ENCODE results near the gene LMAN2L.
A peak's percentile ranks its signal among the peaks of the same experiment; 100 is the strongest.
"Not testable (repeated sequence)": the region's sequence is repeated elsewhere in the genome, so short reads cannot be mapped to it uniquely, and the experiment has no call there.

The LMAN2L gene

DNA sequence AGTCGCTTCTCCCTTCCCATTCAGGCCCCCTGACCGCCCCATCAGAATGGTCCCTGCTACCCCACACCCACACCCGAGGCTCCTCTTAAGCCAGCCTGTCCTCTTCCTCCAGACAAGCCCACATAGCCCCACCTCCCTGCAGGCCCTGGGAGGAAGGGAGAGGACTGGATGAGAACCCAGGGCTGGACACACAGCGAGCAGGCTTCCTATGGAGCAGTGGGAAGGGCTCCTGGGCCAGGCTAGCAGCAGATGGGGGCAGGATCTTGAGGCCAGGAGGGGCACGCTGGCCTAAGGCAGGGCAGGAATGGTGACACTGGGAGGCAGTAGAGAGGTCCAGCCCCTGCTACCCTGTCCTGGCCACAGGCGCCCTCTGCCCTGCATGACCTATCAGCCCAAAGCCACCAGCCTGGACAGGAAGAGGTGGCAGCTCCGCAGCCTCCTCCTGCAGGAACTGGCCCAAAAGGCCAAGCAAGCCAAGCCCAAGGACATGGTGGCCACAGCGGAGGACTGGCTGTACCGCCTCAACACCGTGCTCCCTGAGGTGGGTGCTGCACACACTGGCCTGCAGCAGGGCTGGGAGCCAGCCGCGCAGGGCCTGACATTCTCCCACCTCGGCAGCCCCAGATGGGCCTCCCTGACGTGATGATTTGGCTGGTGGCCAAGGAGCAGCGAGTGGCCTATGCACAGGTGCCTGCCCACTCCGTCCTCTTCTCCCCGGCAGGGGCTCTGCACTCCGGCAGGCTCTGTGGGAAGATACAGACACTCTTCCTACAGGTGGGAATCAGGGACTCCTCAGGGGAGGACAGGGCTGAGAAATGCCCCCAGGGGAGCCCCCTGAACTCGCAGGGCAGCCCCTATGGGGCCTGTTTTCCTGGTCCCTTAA is 54.0 kb downstream of the LMAN2L start:
- peak; percentile 38 for DNase-seq

GRCh38 chr2:96684883-96685576 is 54.8 kb downstream of the LMAN2L start:
- no peak for DNase-seq

DNA sequence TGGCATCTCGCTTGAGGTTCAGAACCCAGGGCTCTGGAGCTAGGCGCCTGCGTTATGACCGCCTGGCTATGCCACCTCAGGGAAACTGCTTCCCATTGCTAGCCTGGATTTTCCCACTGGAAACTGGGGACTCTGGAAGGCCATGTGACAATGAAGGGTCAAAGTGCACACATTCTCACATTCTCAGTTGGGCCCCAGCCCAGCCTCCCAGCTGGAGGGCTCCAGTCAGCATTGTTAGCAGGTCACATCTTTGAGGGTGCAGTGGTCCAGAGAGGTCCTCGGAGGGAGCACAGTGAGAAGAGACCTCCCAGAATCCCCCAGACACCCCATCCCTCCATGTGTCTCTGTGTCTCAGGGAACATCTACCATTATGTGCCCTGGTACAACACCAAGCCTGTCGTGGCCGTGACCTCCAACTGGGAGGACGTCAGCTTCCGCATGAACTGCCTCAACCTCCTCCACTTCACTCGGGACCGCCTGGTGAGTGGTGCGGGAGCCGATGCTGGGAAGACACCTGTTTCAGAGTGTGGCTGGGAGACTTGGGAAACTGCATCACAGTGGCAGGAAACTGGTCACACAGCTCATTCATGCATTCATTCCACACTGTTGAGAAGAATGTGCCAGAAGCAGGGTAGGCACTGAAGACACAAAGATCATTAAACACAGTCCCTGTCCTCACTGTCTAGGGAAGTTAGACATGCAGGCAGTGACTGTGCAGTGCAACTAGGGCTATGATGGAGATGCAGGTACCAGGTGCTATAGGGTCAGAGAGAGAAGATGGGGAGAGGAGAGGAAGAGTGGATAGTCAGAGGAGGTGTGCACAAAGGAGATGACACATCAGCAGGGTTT is 55.7 kb downstream of the LMAN2L start:
- DNase-seq: no peak

- DNase-seq: no peak
Measured at GRCh38 chr2:96683307-96683706, 56.6 kb downstream of the LMAN2L start.

GRCh38 chr2:96681540-96681939 is 58.3 kb downstream of the LMAN2L start:
- no peak for DNase-seq

- no peak for DNase-seq
Measured at GRCh38 chr2:96680561-96681141, 59.2 kb downstream of the LMAN2L start.

DNA sequence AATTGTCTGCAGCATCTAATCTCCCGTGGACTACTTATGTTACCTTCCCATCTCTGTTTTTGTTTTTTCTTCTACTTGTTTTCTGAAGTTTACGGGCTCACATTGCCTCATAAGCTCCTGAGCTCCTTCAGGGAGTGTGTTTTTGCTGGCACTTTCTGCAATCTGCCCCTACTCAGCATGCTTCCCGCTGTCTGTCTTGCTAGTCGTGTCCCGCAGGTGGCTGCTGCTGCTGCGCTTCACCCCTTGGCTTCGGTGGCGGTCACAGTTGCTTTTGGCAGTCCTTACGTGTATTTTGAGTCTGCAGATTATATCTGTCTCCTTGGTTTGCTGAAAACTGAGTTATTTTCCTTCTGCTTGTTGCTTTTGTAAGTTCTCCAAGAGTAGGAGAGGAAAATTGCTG is 60.0 kb downstream of the LMAN2L start:
- no peak for DNase-seq

DNA sequence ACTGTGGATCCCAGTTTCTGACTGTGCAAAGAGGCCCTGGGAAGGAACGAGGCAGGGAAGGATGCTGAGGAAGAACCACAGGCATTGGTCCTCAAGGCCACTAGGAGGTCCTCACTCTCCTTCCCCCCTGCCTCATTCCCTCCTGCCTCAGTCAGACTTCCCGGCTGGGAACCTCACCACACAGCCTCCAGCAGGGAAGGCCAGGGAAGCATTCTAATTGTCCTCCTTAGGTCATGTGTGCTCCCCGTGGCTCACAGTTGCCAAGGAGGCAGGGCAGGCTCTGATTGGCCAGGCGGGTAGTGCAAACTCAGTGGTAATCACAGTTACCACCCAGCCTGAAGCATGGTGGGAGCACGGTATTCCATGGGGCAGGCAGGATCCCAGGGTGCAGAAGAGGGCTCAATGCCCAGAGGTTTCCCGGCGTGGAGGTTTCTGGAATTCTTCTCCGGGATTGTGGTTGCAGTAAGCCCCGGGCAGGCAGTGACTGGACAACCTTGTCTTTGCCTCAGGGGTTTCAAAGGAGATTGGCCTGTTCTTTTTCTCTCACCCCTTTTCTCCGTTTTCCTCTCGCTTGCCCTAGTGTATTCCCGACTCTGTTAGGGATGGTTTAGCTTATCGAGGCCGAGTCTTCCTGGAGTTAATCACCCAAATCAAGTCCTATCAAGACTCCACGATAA is 70.2 kb downstream of the LMAN2L start:
- no peak for DNase-seq

DNA sequence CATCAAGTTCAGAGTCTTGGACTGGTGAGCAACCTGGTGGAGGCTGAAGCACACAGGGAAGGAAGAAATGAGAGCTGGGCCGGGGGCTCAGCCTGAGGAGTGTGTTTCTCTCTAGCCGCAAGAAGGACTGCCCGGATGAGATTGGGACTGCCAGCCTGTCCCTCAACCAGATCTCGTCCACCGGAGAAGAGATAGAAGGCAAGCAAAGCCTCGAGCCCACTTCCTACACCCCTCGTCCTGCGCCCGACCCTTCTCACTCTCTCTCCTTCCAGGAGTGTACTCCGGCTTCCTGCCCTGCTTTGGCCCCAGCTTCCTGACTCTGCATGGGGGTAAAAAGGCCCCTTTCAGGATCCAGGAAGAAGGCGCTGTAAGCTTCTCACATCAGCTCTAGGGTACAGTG is 71.1 kb downstream of the LMAN2L start:
- DNase-seq: no peak

DNA sequence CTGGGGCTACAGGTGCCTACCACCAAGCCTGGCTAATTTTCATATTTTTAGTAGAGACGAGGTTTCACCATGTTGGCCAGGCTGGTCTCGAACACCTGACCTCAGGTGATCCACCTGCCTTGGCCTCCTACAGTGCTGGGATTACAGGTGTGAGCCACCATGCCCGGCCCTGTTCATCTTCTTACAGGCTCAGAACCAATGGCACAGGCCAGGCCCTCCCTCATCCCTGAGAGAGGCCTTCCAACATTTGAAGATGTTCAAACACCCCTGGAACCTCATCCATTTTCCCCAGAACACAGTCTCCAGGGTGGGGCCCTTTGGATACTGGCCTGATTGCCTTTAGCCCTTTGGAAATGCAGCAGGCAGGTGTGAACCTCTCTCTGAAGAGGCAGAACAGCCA is 74.1 kb downstream of the LMAN2L start:
- not testable (repeated sequence) for DNase-seq

DNA sequence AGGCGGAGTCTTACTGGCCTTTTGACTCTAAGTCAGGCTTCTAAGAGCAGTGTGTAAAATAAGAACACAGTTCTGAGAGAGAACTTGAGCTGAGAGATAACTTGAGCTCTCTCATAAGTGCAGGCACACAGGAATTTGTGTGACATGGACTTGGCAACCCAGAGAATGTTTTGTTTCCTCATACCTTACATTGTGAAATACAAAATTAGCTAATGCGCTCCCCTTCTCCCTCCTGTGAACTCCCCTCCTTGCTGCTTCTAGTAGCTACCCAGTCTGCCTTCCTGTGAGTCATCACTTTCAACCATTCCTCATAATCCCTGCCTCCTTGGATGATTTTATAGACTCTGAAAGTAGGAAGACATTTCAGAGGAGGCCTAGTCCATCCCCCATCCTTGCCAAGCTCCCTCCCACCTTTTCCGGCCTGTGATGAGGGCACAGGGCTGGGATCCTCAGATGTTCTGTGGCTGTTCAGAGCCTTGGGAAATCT is 74.7 kb downstream of the LMAN2L start:
- DNase-seq: no peak

DNA sequence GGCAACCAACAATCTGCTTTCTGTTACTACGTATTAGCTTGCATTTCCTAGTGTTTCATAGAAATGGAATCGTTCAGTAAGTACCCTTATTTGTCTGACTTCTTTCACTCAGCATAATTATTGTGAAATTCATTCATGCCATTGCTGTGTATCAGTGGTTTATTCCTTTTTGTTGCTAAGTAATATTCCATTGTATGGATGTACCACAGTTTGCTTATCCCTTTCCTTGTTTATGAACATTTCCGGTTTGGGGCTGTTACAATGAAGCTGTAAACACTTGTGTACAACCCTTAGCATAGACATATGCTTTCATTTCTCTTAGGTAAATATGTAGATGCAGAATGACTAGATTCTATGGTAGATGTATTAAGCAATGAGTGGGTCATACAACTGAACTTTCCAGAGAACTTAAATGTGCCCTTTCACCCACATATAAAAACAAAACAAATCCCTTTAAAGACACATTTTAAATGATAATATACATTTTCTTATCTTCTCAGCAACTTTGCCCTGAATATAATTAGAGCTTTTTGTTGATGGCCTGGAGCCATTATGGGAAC is 75.4 kb downstream of the LMAN2L start:
- DNase-seq: no peak

DNA sequence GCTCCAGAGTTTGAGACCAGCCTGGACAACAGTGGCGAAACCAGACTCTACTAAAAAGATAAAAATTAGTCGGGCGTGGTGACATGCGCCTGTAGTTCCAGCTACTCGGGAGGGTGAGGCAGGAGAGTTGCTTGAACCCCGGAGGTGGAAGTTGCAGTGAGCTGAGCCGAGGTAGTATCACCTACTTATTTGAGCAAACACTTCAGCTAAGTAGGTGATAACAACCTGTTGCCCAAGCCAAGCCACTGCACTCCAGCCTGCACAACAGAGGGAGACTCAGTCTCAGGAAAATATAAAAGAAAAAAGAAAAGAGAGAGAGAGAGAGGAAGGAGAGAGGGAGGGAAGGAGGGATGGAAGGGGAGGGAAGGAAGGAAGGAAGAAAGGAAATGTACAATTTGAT is 76.0 kb downstream of the LMAN2L start:
- DNase-seq: no peak

DNA sequence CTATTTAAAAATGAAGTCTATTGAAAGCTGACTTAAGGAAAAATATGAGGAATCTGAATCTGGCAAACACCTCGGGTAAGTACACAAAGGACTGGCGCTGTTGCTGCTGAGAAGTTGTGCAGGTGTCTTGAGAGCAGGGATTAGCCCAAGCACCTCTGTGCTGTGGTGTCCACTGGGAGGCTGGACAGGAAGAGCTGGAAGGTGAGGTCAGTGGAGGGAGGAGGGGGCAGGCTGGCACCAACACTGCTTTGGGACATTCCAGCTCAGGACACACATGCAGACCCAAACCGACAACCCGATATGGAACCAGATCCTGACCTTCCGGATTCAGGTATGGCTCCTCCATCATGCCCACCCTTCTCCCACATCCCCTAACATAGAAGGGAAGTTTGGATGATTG is 76.7 kb downstream of the LMAN2L start:
- DNase-seq: no peak

DNA sequence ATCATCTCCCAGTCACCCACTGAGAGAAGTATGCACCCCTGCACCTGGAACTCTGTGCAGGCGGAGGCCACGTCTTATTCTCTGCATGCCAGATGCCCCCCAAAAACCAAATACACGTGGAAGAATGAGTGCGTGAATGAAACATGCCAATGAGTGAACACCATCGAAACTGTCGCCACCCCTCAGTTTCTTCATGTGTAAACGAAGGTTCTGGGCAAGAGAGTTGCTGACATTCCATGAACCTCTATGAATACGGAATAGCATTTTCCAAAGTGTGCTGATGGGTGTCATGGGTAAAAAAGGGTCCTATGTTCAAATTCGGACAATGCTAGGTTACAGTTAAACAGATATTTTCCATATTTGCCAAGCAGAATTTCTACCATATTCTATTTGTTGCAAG is 77.5 kb downstream of the LMAN2L start:
- DNase-seq: no peak

DNA sequence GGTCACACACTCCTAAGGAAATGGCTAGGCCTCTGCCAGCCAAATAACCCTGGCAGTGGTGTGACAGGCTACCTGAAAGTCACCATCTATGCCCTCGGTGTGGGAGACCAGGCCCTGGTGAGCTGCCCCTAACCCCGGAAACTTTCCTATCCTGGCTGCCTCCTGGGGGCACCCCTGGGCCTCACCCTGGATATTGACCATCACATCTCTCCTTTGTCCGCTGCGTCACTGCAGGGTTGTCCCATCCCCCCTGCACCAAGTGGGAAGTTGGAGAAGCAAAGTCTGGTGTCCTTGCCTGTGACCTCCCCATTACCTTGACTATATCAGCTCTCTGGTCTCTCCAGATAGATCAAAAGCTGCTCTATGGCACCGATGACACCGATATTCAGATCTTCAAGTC is 78.5 kb downstream of the LMAN2L start:
- DNase-seq: no peak

DNA sequence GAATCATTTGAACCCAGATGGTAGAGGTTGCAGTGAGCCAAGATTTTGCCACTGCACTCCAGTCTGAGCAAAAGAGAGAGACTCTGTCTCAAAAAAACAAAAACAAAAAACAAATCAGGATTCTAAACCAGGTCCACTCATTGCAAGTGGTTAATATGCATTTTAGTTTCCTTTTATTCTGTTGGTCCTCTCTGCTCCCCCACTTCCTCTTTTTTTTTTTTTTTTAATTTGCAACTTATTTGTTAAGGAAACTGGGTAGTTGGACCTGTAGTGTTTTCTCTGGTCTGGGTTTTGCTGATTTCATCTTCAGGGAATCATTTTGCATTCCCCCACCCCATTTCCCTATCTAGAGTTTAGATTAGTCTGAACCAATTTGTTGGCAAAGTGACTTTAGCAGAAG is 83.3 kb downstream of the LMAN2L start:
- DNase-seq: no peak

Data from NCI-H1092 (cell line).